ENCODE results near the gene TNS3.

Gene TNS3

DNA sequence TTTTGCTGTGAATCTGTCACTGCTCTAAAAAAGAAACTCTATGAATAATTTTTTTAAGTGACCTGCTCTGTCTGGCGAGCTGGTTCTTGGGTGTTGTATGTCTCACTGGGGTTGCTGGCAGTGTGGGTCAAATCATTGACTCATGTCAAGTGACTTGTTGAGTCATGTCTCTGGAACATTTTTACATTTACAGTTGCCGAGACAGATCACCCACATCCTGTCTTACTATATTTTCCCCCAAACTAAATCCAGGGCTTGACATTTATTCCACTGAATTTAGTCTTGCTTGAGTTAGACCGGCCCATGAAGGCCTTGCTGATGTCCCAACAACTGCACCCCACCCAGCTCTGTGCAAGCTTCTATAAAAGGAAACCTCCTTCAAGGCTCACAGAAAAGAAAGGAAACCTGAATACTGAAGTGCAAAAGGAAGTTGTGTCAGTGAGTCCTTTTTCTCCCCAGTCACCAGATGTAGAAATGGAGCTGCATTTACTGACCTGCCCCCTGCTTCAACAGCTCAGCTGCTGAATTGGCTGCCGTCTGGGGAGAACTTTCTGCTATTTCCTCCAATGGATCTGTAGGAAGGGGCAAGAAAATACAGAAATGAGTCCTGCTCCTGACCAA is 290.3 kb downstream of the TNS3 start:
- DNase-seq (ENCODE audit: low read depth in 1 of 2, low spot score in 1 of 2): no peak

DNA sequence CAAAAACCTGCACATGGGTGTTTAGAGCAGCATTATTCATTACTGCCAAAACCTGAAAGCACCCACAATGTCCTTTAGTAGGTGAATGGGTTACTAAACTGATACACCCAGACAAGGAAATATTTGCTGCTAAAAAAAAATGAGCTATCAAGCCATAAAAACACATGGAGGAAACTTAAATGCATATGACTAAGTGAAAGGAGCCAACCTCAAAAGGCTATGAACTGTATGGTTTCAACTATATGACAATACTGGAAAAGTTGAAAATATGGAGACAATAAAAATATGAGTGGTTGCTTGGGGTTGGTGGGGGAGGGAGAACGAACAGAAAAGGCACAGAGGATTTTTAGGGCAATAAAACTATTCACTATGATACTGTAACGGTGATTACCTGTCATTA is 291.0 kb downstream of the TNS3 start:
- no peak for DNase-seq (ENCODE audit: low read depth in 1 of 2, low spot score in 1 of 2)

DNA sequence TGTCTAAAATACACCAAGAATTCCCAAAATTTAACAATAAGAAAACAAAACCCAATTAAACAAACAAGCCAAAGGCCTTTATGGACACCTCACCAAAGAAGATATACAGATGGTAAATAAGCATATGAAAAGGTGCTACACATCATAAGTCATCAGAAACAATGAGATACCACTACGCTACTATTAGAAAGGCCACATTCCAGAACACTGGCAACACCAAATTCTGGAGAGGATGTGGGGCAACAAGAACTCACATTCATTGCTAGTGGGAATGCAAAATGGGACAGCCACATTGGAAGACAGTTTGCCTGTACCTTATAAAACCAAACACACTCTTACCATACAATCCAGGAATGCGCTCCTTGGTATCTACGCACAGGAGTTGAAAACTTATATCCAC is 291.4 kb downstream of the TNS3 start:
- DNase-seq (ENCODE audit: low read depth in 1 of 2, low spot score in 1 of 2): no peak

DNA sequence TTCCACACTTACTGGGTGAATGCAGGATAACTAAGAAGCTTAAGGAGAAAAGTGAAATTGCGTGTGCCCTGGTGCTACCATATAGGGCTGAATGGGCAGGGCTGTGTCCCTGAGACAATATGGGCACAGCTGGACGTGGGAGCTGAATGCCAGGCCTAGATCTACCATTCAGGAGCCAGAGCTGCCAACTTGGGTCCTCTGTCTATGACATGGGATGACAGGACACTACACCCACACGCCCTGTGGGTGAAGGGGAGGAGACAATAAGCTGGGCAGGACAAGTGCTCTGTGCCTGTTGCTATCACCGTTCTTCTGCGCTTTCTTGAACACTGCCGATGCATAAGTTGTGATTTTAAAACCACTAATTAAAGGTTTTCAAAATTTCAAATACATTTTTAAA is 293.9 kb downstream of the TNS3 start:
- no peak for DNase-seq (ENCODE audit: low read depth in 1 of 2, low spot score in 1 of 2)

DNA sequence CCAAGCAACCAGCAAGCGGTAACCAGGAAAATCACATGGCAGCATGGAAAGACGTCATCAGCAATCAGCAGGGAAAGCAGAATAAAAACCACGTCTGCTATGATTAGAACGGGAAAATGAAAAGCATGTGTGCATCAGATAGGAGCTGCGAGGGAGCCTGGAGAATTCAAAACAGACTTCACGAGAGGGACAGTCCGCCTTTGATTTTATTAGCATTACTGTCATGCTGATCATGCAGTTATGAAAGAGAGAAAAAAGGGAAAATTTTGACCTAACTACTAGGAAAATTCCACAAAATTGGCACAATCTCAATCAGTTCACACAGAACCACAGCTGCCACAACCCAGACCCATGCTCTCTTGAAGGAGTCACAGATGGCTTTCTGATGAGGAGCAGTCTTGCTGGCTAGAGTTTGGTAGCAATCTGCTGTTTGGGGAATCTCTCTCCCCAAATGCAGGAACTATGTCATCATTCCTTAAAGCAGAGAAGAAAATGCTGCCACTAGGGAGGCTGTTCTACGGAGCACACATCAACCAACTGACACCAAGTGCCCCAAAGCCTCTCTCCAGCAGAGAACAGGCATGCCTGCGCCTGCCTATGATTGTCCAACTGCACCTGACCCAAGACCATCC is 295.9 kb downstream of the TNS3 start:
- DNase-seq (ENCODE audit: low read depth in 1 of 2, low spot score in 1 of 2): no peak

DNA sequence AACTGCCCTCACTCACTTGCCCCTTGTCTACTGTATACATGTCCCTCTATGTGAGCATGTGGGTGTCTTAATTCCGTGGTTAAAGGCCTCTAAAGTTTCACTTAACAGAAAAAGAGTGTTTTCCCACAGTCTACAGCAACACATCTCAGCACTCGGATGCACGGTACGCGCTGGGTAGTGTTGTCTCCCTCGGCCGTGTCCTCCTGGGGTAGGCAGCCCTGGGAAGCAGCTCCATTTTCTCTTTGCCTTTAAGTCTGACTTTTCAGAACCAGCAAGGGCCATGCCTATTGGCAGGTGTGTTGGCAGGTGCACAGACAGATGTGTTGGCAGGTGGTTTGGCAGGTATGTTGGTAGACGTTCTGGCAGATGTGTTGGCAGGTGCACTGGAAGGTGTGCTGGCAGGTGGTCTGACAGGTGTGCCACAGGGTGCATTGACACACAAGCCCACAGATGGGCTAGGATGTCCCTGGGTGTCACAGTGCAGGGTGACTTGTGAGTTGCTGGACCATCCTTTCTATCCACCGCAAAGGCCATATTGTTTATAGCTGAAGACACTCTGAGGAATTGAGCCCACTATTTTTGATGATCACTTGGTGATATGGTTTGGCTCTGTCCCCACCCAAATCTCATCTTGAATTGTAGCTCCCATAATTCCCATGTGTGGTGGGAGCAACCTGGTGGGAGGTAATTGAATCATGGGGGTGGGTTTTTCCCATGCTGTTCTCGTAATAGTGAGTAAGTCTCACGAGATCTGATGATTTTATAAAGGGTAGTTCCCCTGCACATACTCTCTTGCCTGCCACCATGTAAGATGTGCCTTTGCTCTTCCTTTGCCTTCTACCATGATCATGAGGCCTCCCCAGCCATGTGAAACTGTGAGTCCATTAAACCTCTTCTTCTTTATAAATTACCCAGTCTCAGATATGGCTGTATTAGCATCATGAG is 296.9 kb downstream of the TNS3 start:
- DNase-seq (ENCODE audit: low read depth in 1 of 2, low spot score in 1 of 2): no peak

DNA sequence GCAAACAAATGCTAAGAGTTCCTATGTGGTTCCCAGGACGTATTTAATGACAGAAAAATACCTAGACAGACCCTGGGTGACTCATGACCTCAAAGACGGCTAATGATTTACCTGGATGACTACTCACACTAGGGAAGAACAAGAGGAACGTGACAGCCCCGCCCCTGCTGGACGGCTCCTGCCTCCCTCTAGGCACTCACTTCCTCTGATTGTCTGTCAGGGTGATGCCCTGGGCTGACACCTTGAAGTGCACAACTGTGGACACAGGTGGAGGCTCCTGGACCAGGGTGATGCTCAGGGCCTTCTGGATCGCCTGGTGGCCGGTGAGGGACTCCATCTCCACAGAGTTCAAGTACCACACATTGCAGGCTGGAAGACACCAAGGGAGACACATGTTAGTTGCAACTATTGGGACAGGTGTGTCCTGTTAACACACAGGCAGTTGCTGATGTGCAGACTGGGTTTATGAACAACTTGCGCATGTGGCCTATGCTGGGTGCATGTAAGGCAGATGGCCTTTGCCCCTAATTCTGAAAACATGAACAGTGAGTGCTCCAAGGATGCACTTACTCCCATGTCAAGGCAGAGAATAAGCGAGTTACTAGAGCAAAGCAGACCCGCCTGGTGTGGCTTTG is 298.3 kb downstream of the TNS3 start:
- DNase-seq (ENCODE audit: low read depth in 1 of 2, low spot score in 1 of 2): no peak

DNA sequence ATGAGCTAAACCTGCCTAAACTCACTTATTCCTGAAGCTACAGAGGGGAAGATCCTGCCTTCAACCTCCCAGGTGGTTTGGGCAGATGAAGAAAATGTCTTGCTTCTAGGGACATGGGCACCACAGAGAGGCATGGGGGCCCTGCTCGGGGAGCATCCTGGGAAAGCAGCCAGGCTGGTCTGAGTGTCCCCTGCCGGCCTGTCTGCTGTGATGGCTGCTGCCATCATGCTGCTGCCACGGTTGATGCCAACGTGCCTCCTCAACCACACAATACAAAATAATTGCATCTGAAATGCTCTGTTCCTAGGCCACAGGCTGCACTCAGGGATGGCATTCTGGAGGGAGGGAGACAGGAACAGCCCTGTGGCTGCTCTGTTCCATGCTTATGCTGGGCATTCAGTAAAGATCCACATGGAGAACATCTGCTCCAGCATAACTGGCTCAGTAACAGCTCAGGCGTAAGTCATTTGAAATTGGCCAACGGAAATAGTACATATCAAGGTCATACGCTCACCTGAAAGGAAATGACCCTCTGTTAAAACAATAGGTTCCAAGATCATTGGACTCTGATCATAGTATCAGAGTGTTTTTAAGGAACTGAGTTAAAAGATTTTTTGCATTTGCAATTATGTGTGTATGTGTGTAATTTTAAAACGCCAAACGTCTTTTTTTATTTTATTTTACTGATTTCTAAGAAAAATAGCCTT is 299.0 kb downstream of the TNS3 start:
- DNase-seq (ENCODE audit: low read depth in 1 of 2, low spot score in 1 of 2): no peak

DNA sequence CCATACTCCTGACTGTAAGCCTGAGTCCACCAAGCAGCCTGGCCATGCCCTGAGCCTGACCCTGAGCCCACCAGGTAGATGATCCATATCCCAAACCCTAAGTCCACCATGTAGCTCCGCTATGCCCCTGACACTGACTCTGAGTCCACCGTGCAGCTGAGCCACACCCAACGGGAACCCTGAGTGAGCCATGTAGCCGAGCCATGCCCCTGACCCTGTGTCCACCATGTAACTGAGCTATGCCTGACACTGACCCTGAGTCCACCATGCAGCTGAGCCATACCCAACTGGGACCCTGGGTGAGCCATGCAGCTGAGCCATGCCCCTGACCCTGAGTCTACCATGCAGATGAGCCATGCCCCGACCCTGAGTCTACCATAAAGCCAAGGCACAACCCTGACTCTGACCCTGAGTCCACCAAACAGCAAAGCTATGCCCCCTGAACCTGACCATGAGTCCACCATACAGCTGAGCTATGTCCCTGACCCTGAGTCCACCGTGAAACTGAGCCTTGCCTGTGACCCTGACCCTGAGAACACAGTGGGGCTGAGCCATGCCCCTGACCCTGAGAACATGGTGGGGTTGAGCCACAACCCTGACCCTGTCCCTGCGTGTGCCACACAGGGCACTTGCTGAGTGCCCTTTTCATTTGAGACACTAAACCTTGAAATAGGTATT is 299.8 kb downstream of the TNS3 start:
- DNase-seq (ENCODE audit: low read depth in 1 of 2, low spot score in 1 of 2): no peak

DNA sequence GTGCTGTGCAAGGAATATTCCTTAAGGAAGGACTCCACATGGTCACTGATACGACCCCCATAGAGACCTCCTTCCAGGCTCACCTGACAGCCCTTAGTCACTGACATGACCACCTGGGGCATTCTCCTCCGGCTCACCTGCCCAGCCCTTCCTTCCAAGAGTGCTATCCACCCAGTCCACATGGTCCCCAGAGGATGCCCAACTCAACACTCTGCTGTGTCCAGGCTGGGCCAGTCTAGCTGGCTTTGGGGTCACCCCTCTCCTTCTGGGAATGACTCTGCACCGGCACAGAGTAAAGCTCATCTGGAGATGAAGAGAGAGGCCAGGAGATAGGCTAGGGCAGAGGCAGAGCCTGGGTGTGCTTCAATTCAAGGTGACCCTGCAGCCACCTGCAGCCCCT is 300.8 kb downstream of the TNS3 start:
- no peak for DNase-seq (ENCODE audit: low read depth in 1 of 2, low spot score in 1 of 2)

DNA sequence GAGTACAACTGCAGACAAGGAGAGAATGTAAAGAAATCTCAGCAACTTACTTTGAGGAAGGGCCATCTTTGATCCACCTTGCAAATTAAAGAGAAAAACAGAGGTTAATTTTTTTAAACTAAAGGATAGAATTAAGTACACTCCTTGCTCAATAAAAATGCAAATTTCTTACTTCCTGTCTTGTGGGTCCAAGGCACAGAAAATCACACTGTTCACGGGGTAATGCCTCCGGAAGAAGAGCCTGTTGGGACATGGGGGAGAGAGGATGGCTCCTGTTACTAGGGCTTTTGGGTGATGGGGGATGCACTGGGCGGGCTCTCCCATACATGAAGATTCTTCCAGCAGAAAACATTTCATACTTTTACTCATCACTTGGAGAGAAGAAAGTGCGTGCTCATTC is 301.8 kb downstream of the TNS3 start:
- DNase-seq (ENCODE audit: low read depth in 1 of 2, low spot score in 1 of 2): no peak

DNA sequence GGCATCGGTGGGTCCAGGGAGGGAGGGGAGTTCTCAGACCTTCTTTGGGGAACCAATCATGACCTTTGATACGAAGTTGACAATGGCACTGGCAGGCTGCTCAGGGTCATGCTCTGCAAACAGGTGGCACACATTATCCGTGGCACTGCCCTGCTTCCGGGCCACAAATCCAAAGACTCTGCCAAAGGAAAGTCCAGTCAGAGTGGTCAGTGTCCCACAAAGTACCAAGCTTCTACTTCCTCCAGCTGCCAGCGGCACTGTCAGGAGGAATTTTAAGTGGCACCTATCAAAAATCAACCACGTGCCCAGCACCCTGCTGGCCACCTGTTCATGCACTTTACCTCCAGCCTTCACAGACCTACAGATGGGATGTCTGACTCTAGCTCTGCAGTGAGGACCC is 303.9 kb downstream of the TNS3 start:
- no peak for DNase-seq (ENCODE audit: low read depth in 1 of 2, low spot score in 1 of 2)

DNA sequence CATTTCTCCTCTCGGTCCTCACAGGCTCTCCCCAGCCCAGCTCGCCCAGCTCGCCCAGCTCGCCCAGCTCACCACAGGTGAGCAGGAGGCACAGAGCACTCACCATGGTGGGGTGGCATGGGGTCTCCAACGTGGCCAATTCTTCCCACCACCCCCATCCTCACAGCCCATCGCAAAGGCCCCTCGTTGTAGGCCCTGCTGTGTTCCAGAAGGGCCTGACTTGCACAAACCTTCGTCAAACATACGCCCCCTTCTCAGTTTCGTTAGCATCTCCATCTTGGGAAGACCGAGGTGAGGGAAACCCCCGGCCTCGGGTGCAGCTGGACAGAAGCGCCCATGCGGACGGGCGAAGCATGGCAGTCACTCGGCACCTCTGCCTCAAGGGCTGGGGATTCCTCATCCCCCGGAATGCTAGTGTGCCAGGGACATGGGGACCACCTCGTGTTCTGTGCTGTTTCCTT is 304.6 kb downstream of the TNS3 start:
- DNase-seq (ENCODE audit: low read depth in 1 of 2, low spot score in 1 of 2): no peak

DNA sequence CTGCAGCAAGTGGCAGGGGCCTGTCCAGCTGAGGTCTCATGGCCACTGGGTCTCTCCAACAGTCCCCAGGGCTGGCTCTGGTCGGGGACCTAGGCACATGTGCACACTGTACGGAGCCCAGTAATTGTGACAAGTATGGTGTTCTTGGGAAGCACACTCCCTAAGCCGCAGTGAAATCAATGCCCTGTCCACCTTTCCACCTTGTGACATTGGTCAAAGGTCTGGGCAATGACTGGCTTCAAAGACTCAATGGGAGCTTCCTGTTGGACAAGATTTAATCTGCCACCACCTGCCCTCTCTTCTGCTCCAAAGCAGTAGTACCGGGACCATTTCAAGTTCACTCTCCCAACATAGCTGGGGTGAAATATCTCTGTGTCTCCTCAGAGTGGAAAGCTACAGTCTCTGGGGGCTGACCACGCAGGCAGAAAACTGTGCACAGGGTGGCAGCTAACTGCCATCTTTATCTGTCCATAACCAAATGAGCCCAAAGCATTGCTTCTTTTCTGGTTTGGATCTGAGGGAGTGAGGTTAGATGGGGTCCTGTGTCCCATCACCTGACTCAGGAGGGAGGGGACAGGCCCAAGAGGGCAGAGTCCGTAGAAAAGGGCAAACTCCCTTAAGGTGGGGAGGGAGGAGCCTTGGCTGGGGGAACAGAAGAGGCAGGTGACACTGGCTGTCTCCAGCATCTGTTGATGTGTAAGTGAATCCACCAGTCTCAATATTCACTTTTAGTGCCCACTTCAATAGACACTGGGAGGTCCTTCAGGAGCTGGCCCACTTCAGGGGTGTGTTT is 307.7 kb downstream of the TNS3 start:
- no peak for DNase-seq (ENCODE audit: low read depth in 1 of 2, low spot score in 1 of 2)

DNA sequence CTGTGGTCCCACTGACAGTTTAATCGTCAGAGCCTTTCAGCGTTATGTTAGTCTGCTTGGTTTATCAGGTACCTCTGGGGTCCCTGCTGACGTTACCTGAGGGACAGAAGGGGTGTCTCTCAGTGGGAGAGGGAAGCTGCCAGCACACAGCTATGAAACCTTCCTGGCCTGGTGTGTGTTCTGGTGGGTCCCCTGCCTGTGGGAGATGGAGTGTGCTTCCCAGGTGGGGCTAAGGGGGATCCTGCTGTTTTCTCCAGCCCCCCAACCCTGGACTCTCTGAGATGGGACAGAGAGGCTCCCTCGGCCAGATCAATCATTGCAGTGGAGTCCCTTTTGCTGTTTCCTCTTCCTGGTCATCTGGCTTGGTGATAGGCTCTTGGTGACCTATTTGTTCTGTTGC is 308.8 kb downstream of the TNS3 start:
- DNase-seq (ENCODE audit: low read depth in 1 of 2, low spot score in 1 of 2): no peak

DNA sequence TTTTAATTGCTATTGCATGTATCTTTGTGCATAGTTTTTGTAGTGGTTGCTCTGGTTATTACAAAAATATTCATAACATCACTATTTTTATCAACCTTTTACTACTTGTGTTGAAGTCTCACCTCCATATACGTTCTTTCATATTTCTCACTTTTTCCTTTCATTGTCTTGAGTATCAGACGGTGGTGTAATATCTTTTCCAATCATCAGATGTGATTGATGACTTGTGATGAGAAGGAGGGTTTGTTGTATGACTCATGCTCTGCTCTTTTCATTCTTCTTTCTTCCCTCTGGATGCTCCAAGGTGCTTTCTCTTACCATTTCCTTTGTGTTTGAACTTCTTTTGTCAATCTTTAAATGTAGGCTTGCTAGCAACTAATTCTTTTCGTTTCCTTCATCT is 310.2 kb downstream of the TNS3 start:
- DNase-seq (ENCODE audit: low read depth in 1 of 2, low spot score in 1 of 2): no peak

DNA sequence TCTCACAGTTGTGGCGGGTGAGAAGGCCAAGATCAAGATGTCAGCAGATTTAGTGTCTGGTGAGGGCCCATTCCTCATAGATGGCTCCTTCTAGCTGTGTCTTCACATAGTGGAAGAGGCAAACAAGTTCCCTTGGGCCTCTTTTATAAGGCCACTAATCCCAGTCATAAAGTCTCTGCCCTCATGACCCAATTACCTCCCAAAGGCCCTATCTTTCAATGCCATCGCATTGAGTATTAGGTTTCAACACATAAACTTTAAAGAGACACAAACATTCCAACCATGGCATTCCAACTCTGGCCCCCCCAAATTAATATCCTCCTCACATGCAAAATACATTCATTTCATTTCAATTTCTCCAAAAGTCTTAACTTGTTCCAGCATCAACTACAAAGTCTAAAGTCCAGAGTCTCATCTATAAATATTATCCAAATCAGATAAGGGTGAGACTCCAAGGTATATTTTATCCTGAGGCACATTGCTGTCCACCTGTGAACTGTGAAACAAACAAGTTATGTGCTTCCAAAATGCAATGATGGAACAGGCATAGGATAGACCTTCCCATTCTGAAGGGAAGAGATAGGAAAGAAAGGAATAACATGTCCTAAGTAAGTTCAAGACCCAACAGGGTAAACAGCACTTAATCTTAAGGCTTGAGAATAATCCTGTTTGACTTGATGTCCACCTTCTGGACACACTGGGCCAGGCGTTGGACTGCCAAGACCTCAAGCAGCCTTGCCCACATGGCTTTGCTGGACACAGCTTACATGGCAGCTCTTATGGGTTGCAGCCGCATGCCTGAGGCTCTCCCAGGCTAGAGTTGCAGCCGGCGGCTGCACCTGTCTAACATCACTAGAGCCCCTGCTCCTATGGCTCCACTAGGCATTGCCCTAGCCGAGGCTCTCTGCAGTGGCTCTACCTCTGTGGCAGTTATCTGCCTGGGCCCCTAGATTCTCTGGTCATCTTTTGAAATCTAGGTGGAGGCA is 312.8 kb downstream of the TNS3 start:
- DNase-seq (ENCODE audit: low read depth in 1 of 2, low spot score in 1 of 2): no peak

DNA sequence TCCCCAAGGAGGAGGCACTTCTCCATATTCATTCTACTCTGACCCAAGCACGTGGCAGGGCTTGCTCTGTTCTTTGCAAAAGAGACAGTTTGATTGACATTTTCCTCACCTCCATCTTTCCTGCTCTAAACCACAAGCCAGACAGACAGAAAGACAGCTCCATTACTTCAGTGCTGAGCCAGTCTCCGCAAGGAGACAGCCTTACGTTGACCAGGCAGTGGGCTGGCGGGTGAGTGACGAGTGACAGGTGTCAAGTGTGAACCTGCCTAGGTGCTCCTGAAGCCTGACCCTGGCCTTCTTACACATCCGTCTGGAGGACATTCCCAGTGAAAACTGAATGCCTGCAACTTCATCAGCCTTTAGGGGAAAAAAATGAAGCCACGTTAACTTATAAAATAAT is 314.6 kb downstream of the TNS3 start:
- DNase-seq (ENCODE audit: low read depth in 1 of 2, low spot score in 1 of 2): no peak

DNA sequence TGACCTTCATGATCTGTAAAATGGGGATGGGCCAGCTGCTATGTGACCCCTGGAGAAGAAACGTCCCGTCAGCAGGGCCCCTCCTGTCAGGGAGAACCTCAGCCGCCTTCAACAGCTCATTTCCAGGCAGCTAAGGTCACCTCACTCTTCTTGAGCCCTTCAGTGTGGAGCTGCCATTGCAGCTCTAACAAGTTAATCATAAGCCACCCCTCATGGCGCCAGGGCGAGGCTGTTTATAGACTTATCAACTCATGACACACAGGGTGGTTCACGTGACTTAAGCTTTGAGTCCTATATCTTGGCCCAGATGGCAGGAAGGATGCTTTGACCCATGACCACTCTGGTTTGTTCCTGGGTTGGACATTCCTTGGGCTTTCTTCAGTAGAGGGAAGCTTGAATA is 315.1 kb downstream of the TNS3 start:
- DNase-seq (ENCODE audit: low read depth in 1 of 2, low spot score in 1 of 2): no peak
